Skeletal muscle tissue (tissue), 4 donors: ENCODE measurements around the gene AADACL3. TPM values are rescaled to one million over a fixed set of nuclear protein-coding genes. Genes with fewer than 3 reads are reported as not detected.

Experiments
- H3K27ac ChIP-seq: one replicate; pipeline ENCODE4 v1.7.0; 2013; ENCODE audit warnings: mild to moderate bottlenecking, low read depth, low read length, inconsistent platforms
- H3K27me3 ChIP-seq, 3 donors: one replicate each; pipeline ENCODE4 v1.7.0; 2013; ENCODE audit warnings: low read length in 3 of 3; ENCODE audit not compliant: control insufficient read depth in 3 of 3, insufficient read depth in 3 of 3
- H3K36me3 ChIP-seq, 3 donors: one replicate each; pipeline ENCODE4 v1.7.0; 2013; ENCODE audit warnings: low read length in 3 of 3; ENCODE audit not compliant: control insufficient read depth in 3 of 3, insufficient read depth in 3 of 3
- H3K4me1 ChIP-seq, 3 donors: one replicate each; pipeline ENCODE4 v1.7.0; 2013; ENCODE audit warnings: low read length in 3 of 3, mild to moderate bottlenecking in 3 of 3; ENCODE audit not compliant: control insufficient read depth in 3 of 3, insufficient read depth in 3 of 3
- H3K4me3 ChIP-seq, 3 donors: one replicate each; pipeline ENCODE4 v1.7.0; 2013; ENCODE audit warnings: low read length in 3 of 3
- H3K9ac ChIP-seq, 3 donors: one replicate each; pipeline ENCODE4 v1.7.0; 2013; ENCODE audit warnings: low read length in 3 of 3, mild to moderate bottlenecking in 3 of 3, moderate library complexity in 2 of 3, low read depth in 1 of 3
- H3K9me3 ChIP-seq, 3 donors: one replicate each; pipeline ENCODE4 v1.7.0; 2013; ENCODE audit warnings: low read length in 3 of 3; ENCODE audit not compliant: control insufficient read depth in 3 of 3
- total RNA-seq: library from RNA; depleted of rRNA; stranded (reverse); fragments of >200 nt; gene quantifications from one replicate; pipeline ENCODE4 v1.2.3, GENCODE V29; 2014
- donor health status: Osteomylitis.

The AADACL3 gene
- total RNA-seq, 1 donor from 2014 or later = not detected

DNA sequence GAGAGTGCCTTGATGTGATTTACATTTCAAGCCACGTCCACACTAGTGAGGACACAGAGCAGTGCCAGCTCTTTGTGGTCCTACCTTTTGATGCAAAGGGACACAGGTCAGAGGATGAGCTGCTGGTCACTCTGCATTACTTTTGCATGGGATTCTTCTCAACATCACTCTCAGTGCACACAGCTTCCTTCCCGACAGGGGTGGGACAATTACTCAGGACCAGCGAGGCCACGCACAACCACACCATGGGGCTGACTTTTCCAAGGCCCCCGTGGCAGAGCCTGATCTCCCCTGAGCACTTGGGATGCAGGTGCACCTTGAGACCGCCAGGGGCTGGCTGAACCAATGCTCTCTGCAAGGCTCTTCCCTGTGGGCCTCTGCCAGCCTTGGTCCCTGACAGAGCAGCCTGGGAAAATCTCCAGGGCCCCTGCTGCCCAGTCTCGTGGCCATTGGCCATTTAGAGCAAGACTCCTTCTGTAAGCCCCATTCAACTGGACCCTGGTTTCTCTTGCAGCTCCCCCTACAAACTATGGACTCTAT is 44.4 kb downstream of the AADACL3 start:
- Histone ChIP-seq H3K9me3 (no peaks in the 10 kb centered on the region), H3K27ac (no peak overlapping the region), H3K4me1 (no peaks in the 10 kb centered on the region), H3K9ac (no peak overlapping the region), H3K27me3 (peaks cover 0 to 10% (median 0%) of the 10 kb centered on the region in 3 donors), H3K36me3 (no peaks in the 10 kb centered on the region), H3K4me3 (no peak overlapping the region)

DNA sequence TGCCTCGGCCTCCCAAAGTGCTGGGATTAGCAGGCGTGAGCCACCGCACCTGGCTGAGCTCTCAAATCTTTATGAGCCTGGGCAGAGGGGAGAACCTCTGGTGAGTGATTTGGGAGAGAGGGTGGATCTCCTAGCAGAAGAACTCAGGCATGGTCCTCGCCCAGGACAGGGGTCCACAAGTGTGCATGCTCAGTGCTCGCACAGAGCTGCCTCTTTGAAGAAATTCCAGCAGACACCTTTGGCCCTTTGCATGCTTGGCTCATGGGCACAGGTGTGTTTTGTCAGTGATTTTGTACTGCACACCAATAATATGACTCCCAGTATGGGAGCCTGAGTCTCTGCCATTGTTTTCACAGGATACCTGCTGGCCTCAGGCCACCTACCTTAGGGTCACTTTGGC is 45.9 kb downstream of the AADACL3 start:
- Histone ChIP-seq H3K9ac (no peak overlapping the region), H3K27ac (no peak overlapping the region), H3K36me3 (no peaks in the 10 kb centered on the region), H3K4me3 (no peak overlapping the region), H3K27me3 (peaks cover 0 to 3% (median 0%) of the 10 kb centered on the region in 3 donors), H3K9me3 (no peaks in the 10 kb centered on the region), H3K4me1 (no peaks in the 10 kb centered on the region)

DNA sequence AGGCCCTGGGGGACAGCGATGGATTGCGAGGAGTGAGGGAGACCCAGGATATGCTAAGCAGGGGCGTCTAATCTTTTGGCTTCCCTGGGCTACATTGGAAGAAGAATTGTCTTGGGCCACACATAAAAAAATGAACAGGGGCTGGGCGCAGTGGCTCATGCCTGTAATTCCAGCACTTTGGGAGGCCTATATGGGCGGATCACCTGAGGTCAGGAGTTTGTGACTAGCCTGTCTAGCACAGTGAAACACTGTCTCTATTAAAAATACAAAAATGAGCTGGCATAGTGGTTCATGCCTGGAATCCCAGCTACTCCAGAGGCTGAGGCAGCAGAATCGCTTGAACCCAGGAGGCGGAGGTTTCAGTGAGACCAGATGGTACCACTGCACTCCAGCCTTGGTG is 46.9 kb downstream of the AADACL3 start:
- Histone ChIP-seq H3K4me3 (no peak overlapping the region), H3K27ac (no peak overlapping the region), H3K27me3 (peaks cover 0 to 2% (median 0%) of the 10 kb centered on the region in 3 donors), H3K9me3 (no peaks in the 10 kb centered on the region), H3K36me3 (no peaks in the 10 kb centered on the region), H3K4me1 (no peaks in the 10 kb centered on the region), H3K9ac (no peak overlapping the region)

DNA sequence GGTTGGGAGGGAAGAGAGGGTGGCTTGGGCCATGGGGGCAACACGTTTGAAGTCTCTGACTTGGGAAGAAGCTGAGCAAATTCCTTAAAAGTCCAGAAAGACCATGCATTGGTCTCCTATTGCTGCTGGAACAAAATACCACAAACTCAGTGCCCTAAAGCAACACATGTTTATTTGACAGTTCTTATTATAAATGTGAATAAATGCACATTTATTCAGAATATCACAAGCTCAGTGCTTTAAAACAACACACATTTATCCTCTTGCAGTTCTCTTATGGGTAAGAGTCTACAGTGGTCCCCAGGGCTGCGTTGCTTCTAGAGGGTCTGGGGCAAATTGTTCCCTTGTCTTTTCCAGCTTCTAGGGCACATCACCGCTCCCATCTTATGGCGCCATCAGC is 47.6 kb downstream of the AADACL3 start:
- Histone ChIP-seq H3K4me3 (no peak overlapping the region), H3K27me3 (no peaks in the 10 kb centered on the region), H3K27ac (no peak overlapping the region), H3K9me3 (no peaks in the 10 kb centered on the region), H3K36me3 (no peaks in the 10 kb centered on the region), H3K4me1 (no peaks in the 10 kb centered on the region), H3K9ac (no peak overlapping the region)

- Histone ChIP-seq H3K36me3 (no peaks in the 10 kb centered on the region), H3K27me3 (peaks cover 0 to 3% (median 0%) of the 10 kb centered on the region in 3 donors), H3K9ac (no peak overlapping the region), H3K9me3 (no peaks in the 10 kb centered on the region), H3K4me1 (no peaks in the 10 kb centered on the region), H3K4me3 (no peak overlapping the region), H3K27ac (no peak overlapping the region)
These were observed 48.1 kb downstream of the AADACL3 start for GRCh38 chr1:12764016-12764415.

DNA sequence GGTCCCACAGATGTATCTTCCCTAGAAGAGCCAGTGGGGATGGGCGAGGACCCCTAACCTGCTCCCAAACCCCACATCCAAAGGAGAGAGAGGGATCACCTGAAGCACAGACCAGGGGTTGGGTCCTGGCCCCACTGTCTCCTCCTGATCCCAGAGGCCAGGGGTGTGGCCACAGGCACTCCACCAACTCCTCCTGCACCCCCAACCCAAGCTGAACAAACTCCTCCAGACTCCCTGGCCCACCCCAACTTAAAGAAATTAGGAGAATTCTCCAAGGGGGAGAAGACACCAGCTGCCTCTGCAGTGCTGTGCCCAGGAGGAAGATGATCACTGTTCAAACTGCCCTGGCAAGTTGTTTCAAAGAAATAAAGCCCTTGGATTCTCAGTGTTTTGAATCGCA is 53.1 kb downstream of the AADACL3 start:
- H3K9me3 ChIP-seq = no peaks in the 10 kb centered on the region
- no peak overlapping the region for H3K27ac ChIP-seq
- no peak overlapping the region for H3K9ac ChIP-seq
- no peaks in the 10 kb centered on the region for H3K36me3 ChIP-seq
- H3K4me3 ChIP-seq = no peak overlapping the region
- no peaks in the 10 kb centered on the region for H3K4me1 ChIP-seq
- peaks cover 3 to 14% (median 9%) of the 10 kb centered on the region in 3 donors for H3K27me3 ChIP-seq

- peaks cover 3 to 14% (median 9%) of the 10 kb centered on the region in 3 donors for H3K27me3 ChIP-seq
- H3K36me3 ChIP-seq = no peaks in the 10 kb centered on the region
These were observed 54.1 kb downstream of the AADACL3 start for GRCh38 chr1:12769976-12770505.

GRCh38 chr1:12770620-12771019 is 54.7 kb downstream of the AADACL3 start:
- no peaks in the 10 kb centered on the region for H3K36me3 ChIP-seq
- H3K4me1 ChIP-seq = no peaks in the 10 kb centered on the region
- peaks cover 3 to 14% (median 9%) of the 10 kb centered on the region in 3 donors for H3K27me3 ChIP-seq
- no peak overlapping the region for H3K9ac ChIP-seq
- no peak overlapping the region for H3K4me3 ChIP-seq
- no peak overlapping the region for H3K27ac ChIP-seq
- H3K9me3 ChIP-seq = no peaks in the 10 kb centered on the region

More at GRCh38 chr1:12769976-12770505, 54.1 kb downstream of the AADACL3 start:
- Histone ChIP-seq H3K4me3 (no peak overlapping the region), H3K4me1 (no peaks in the 10 kb centered on the region), H3K27ac (no peak overlapping the region), H3K9me3 (no peaks in the 10 kb centered on the region), H3K9ac (no peak overlapping the region)

DNA sequence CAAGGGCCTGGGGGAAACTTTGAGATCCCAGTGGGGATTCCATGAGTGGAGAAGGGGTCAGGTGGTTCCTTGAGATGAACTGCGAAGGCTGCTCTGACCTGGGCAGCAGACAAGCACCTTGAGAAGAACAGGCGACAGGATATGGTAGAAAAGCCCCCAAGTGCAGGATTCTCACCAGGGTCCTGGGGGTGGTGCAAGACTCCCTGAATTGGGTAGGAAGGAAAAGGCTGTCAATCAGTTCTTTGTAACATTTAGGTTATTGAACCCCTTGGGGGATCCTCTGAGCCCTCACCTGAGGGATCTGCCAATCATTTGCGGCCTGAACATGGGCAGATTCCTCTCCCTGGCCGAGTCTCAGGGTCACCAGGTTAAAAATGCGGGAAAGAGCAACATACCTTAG is 55.3 kb downstream of the AADACL3 start:
- Histone ChIP-seq H3K9ac (no peak overlapping the region), H3K9me3 (no peaks in the 10 kb centered on the region), H3K27ac (no peak overlapping the region), H3K4me1 (no peaks in the 10 kb centered on the region), H3K27me3 (peaks cover 3 to 14% (median 9%) of the 10 kb centered on the region in 3 donors), H3K36me3 (no peaks in the 10 kb centered on the region), H3K4me3 (no peak overlapping the region)

DNA sequence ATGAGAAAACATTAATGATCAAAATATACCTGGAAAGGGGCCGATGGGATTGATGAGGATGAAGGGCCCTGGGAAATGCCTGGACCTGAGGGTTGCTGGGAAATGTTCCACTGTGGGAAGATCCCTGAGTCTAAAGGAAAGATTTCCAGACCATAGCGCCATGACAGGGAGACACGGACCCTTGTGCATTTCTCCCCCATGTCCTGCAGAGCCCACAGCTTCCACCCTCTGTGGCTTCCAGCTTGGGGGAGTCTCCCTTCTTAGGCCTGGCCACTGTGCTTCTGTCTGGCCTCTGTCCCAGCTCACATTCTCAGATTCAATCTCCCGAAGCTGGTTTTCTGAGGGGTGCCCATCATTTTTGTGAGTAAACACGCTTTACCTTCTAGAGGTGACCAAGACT is 56.6 kb downstream of the AADACL3 start:
- peaks cover 3 to 14% (median 9%) of the 10 kb centered on the region in 3 donors for H3K27me3 ChIP-seq

More for the DNA sequence above, 56.6 kb downstream of the AADACL3 start:
- Histone ChIP-seq H3K4me1 (no peaks in the 10 kb centered on the region), H3K36me3 (no peaks in the 10 kb centered on the region), H3K9ac (no peak overlapping the region), H3K4me3 (no peak overlapping the region), H3K27ac (no peak overlapping the region), H3K9me3 (no peaks in the 10 kb centered on the region)
